IMR-90 (cell line): ENCODE results near the gene FAM8A1. TPM values are rescaled to one million over a fixed set of nuclear protein-coding genes. Genes with fewer than 3 reads are reported as not detected.

ENCODE experiments used
- ATAC-seq: fragments of 200-7000 bp; cut with Tn5 transposase; 2 replicates; pipeline ENCODE4 v1.9.1; 2020; ENCODE audit warnings: low read depth, mild to moderate bottlenecking, moderate library complexity
- BruUV-seq: library from RNA; stranded (reverse); fragments of 400-500 nt; replicated peaks from 2 replicates; lab custom pipeline; 2021; lab: Mats Ljungman, UMichigan
- CTCF ChIA-PET: fragments of 300-600 bp; formaldehyde crosslinking; extraction: SDS; loops from one replicate; lab custom pipeline; 2021; ENCODE audit warnings: antibody characterized with exemption; lab: Yijun Ruan, JAX
- POLR2A ChIA-PET: fragments of 300-600 bp; sonication (Branson Sonifier 250); formaldehyde crosslinking; loops from one replicate; lab custom pipeline; 2022; ENCODE audit warnings: antibody characterized with exemption; ENCODE audit not compliant: unreplicated experiment; lab: Charles Lee
- DNase-seq: peaks from one replicate; pipeline ENCODE4 v3.0.0; 2013
- H2AFZ ChIP-seq: replicated peaks from 2 replicates; pipeline ENCODE3; 2013; ENCODE audit warnings: low read length, mild to moderate bottlenecking; ENCODE audit not compliant: poor library complexity
- H2AK5ac ChIP-seq: 2 replicates; pipeline ENCODE4 v1.6.1; 2013; ENCODE audit warnings: low read depth, low read length, inconsistent platforms
- H2AK9ac ChIP-seq: replicated peaks from 2 replicates; pipeline ENCODE3; 2013; ENCODE audit warnings: mild to moderate bottlenecking, low read depth, low read length, moderate library complexity; ENCODE audit not compliant: poor library complexity
- H2BK120ac ChIP-seq: 2 replicates; pipeline ENCODE4 v1.6.1; 2013; ENCODE audit warnings: low read depth, low read length, inconsistent platforms
- H2BK15ac ChIP-seq: 3 replicates; pipeline ENCODE4 v1.6.1; 2013; ENCODE audit warnings: low read depth, low read length, inconsistent platforms
- H2BK20ac ChIP-seq: 2 replicates; pipeline ENCODE4 v1.6.1; 2013; ENCODE audit warnings: low read depth, mild to moderate bottlenecking, inconsistent platforms, low read length, moderate library complexity
- H2BK5ac ChIP-seq: 2 replicates; pipeline ENCODE4 v1.6.1; 2013; ENCODE audit warnings: mild to moderate bottlenecking, low read depth, low read length, inconsistent platforms; ENCODE audit not compliant: poor library complexity, severe bottlenecking
- H3K14ac ChIP-seq: replicated peaks from 2 replicates; pipeline ENCODE4 v1.6.1; 2013; ENCODE audit warnings: low read depth, low read length, inconsistent platforms
- H3K18ac ChIP-seq: 2 replicates; pipeline ENCODE4 v1.6.1; 2013; ENCODE audit warnings: low read depth, low read length, control low read depth
- H3K23ac ChIP-seq: 2 replicates; pipeline ENCODE4 v1.6.1; 2013; ENCODE audit warnings: low read depth, low read length, inconsistent platforms
- H3K27ac ChIP-seq: 2 replicates; pipeline ENCODE4 v1.5.1; 2013; ENCODE audit warnings: mild to moderate bottlenecking, control low read depth, low read length; ENCODE audit not compliant: insufficient read depth
- H3K27me3 ChIP-seq: 2 replicates; pipeline ENCODE4 v1.6.1; 2013; ENCODE audit warnings: low read length; ENCODE audit not compliant: control insufficient read depth, insufficient read depth
- H3K36me3 ChIP-seq: 2 replicates; pipeline ENCODE4 v1.6.1; 2013; ENCODE audit warnings: low read length, mixed read lengths; ENCODE audit not compliant: control insufficient read depth, insufficient read depth
- H3K4ac ChIP-seq: 2 replicates; pipeline ENCODE4 v1.6.1; 2013; ENCODE audit warnings: low read depth, low read length, inconsistent platforms
- H3K4me1 ChIP-seq: 2 replicates; pipeline ENCODE4 v1.6.1; 2013; ENCODE audit warnings: low read length, mixed read lengths; ENCODE audit not compliant: control insufficient read depth, insufficient read depth
- H3K4me2 ChIP-seq: 2 replicates; pipeline ENCODE4 v1.6.1; 2013; ENCODE audit warnings: low read depth, mild to moderate bottlenecking, control low read depth, low read length, moderate library complexity
- H3K4me3 ChIP-seq: 2 replicates; pipeline ENCODE4 v1.5.1; 2013; ENCODE audit warnings: low read depth, mild to moderate bottlenecking, control low read depth, low read length, moderate library complexity; ENCODE audit not compliant: insufficient read depth
- H3K56ac ChIP-seq: 2 replicates; pipeline ENCODE4 v1.6.1; 2013; ENCODE audit warnings: low read length, inconsistent platforms; ENCODE audit not compliant: insufficient read depth; ENCODE audit errors: extremely low read depth
- H3K79me1 ChIP-seq, 2 experiments: 2 replicates each; pipeline ENCODE4 v1.6.1; 2013; ENCODE audit warnings: low read length in 2 of 2, inconsistent platforms in 1 of 2, low read depth in 1 of 2
- H3K9ac ChIP-seq: 2 replicates; pipeline ENCODE4 v1.6.1; 2013; ENCODE audit warnings: low read depth, low read length, control low read depth
- H3K9me1 ChIP-seq: 2 replicates; pipeline ENCODE4 v1.6.1; 2013; ENCODE audit warnings: low read length, inconsistent platforms; ENCODE audit not compliant: insufficient read depth
- H3K9me3 ChIP-seq: 2 replicates; pipeline ENCODE4 v1.6.1; 2013; ENCODE audit warnings: low read length; ENCODE audit not compliant: control insufficient read depth, insufficient read depth
- H4K20me1 ChIP-seq: 2 replicates; pipeline ENCODE4 v1.6.1; 2013; ENCODE audit warnings: low read length, inconsistent platforms; ENCODE audit not compliant: insufficient read depth
- H4K5ac ChIP-seq: 2 replicates; pipeline ENCODE4 v1.6.1; 2013; ENCODE audit warnings: mild to moderate bottlenecking, low read depth, low read length, control low read depth
- H4K8ac ChIP-seq, 2 experiments: 2 replicates each; pipeline ENCODE4 v1.6.1; 2013; ENCODE audit warnings: low read depth in 2 of 2, low read length in 2 of 2, control low read depth in 1 of 2, inconsistent platforms in 1 of 2
- H4K91ac ChIP-seq: 2 replicates; pipeline ENCODE4 v1.6.1; 2013; ENCODE audit warnings: low read depth, low read length, inconsistent platforms; ENCODE audit not compliant: insufficient read depth
- CEBPB ChIP-seq: IDR thresholded peaks from 2 replicates; pipeline ENCODE4 v1.6.1; 2012; ENCODE audit warnings: low read depth, low read length, improper control_type of control experiment
- NFE2L2 ChIP-seq: fragments of 150-350 bp; IDR thresholded peaks from 2 replicates; pipeline ENCODE4 v1.6.1; 2016; ENCODE audit warnings: low read depth, mild to moderate bottlenecking, low read length
- POLR2A ChIP-seq: IDR thresholded peaks from 2 replicates; pipeline ENCODE4 v1.6.1; 2012; ENCODE audit warnings: mild to moderate bottlenecking, low read depth, low read length
- WGBS, 2 experiments: methylation state at CpG; one replicate each; pipeline versions ENCODE4 v1.1.5 to v1.1.7; 2013; ENCODE audit warnings: missing lambda C conversion rate in 2 of 2; ENCODE audit not compliant: insufficient read length in 1 of 2; ENCODE audit errors: extremely low coverage in 2 of 2; 5-methylcytosine and 5-hydroxymethylcytosine counted together
- dilution Hi-C: fragments of 300-500 bp; cut with HindIII; formaldehyde crosslinking; loops from one replicate; pipeline ENCODE4 v1.14.3; 2018; ENCODE audit warnings: low sequenced_read_pairs; ENCODE audit not compliant: unreplicated experiment
- in situ Hi-C: fragments of 300-500 bp; cut with MboI; formaldehyde crosslinking; loops from 3 replicates; pipeline ENCODE4 v1.14.3; 2019; ENCODE audit warnings: low sequenced_read_pairs, inconsistent platforms, mixed read lengths
- intact Hi-C: fragments of 100-400 bp; cut with micrococcal nuclease; formaldehyde crosslinking; loops from 2 replicates; pipeline ENCODE4 v1.10.0; 2022
- polyA plus RNA-seq, 3 experiments: library from polyadenylated mRNA; depleted of rRNA; stranded (reverse); fragments of >200 nt; gene quantifications; 2 replicates each; pipeline ENCODE4 v1.2.3, GENCODE V29; 2012; ENCODE audit warnings: low replicate concordance in 1 of 3
- total RNA-seq: library from RNA; depleted of rRNA; stranded (reverse); fragments of >200 nt; gene quantifications from 2 replicates; pipeline ENCODE4 v1.2.3, GENCODE V29; 2012

Gene FAM8A1
- total and polyA plus RNA-seq, 2 of the 4 experiments (the other 2 are of a cell fraction): 8.1 to 8.2 TPM

GRCh38 chr6:17648745-17649144, 48.6 kb downstream of the FAM8A1 start:
- dilution Hi-C loops: no loop called here
- Histone ChIP-seq H2BK20ac (no peak overlapping the region), H4K91ac (no peak overlapping the region), H3K4me3 (no peak overlapping the region), H2BK5ac (no peak overlapping the region), H3K27ac (no peak overlapping the region), H3K9me1 (no peaks in the 10 kb centered on the region), H3K23ac (no peak overlapping the region), H3K4ac (no peak overlapping the region), H2AK5ac (no peak overlapping the region), H2AK9ac (no peak overlapping the region), H3K9me3 (no peaks in the 10 kb centered on the region), H3K36me3 (peaks cover 25% of the 10 kb centered on the region), H3K18ac (no peak overlapping the region), H3K4me1 (no peaks in the 10 kb centered on the region), H2BK120ac (no peak overlapping the region), H2BK15ac (no peak overlapping the region), H3K4me2 (no peak overlapping the region), H3K9ac (no peak overlapping the region), H3K79me1 (peaks cover 14 to 31% of the 10 kb centered on the region in 2 experiments; a peak in 3 of 4 replicates), H3K14ac (no peak overlapping the region), H4K8ac (no peak overlapping the region), H3K27me3 (no peaks in the 10 kb centered on the region), H2AFZ (no peak overlapping the region), H4K5ac (no peak overlapping the region), H4K20me1 (no peaks in the 10 kb centered on the region; the same call in 1 of the 2 replicates), H3K56ac (no peak overlapping the region)
- peak; percentile 31; the same call in 1 of the 2 replicates for TF ChIP-seq CEBPB
- no peak for TF ChIP-seq POLR2A
- no peak for TF ChIP-seq NFE2L2
- POLR2A ChIA-PET: no interaction called here
- intact Hi-C loops: loop anchor here (10.0 kb wide), 1 partner anchor 126 kb away; no protein-coding TSS in a partner anchor
- in situ Hi-C loops: no loop called here
- no CpG with 5 or more reads among the region's 3 CpGs for WGBS, 2 experiments
- ATAC-seq (no peak), DNase-seq (no peak)
- no TSS peak for BruUV-seq
- CTCF ChIA-PET: no interaction called here
